H1 (cell line): ENCODE measurements around the gene BRD8. TPM values are rescaled to one million over a fixed set of nuclear protein-coding genes. Genes with fewer than 3 reads are reported as not detected.

Source experiments
- CTCF ChIA-PET: fragments of 300-600 bp; sonication (Branson Sonifier 250); formaldehyde crosslinking; loops from one replicate; lab custom pipeline; 2021; ENCODE audit not compliant: partially characterized antibody; lab: Charles Lee
- POLR2A ChIA-PET: fragments of 300-600 bp; sonication (Branson Sonifier 250); formaldehyde crosslinking; loops from one replicate; lab custom pipeline; 2021; ENCODE audit warnings: inconsistent platforms; ENCODE audit not compliant: partially characterized antibody; lab: Charles Lee
- DNase-seq, 2 experiments: peaks; one replicate each; pipeline versions ENCODE4 v3.0.0 to v3.0.0-alpha.2; 2010 to 2022; ENCODE audit warnings: low spot score in 2 of 2, low read depth in 1 of 2, mixed read lengths in 1 of 2
- FAIRE-seq: peaks from 2 replicates; lab custom pipeline; 2011; peaks lifted over from hg19 to GRCh38; lab: Jason Lieb, UNC
- H2AFZ ChIP-seq: 2 replicates; pipeline ENCODE4 v1.8.1; 2012; ENCODE audit warnings: low read length, inconsistent platforms
- H2AK5ac ChIP-seq: 2 replicates; pipeline ENCODE4 v1.6.1; 2013; ENCODE audit warnings: low read depth, low read length
- H2BK120ac ChIP-seq: replicated peaks from 2 replicates; pipeline ENCODE3; 2013; ENCODE audit warnings: low read depth, low read length, inconsistent platforms
- H2BK12ac ChIP-seq: 2 replicates; pipeline ENCODE4 v1.6.1; 2013; ENCODE audit warnings: low read depth, low read length
- H2BK15ac ChIP-seq: 2 replicates; pipeline ENCODE4 v1.6.1; 2013; ENCODE audit warnings: low read length
- H2BK20ac ChIP-seq: 2 replicates; pipeline ENCODE4 v1.6.1; 2013; ENCODE audit warnings: low read length
- H2BK5ac ChIP-seq: 2 replicates; pipeline ENCODE4 v1.6.1; 2013; ENCODE audit warnings: low read depth, low read length
- H3K14ac ChIP-seq: 2 replicates; pipeline ENCODE4 v1.6.1; 2013; ENCODE audit warnings: inconsistent platforms; ENCODE audit not compliant: insufficient read length
- H3K18ac ChIP-seq: 2 replicates; pipeline ENCODE4 v1.6.1; 2013; ENCODE audit warnings: low read length; ENCODE audit errors: extremely low read depth
- H3K23ac ChIP-seq: 2 replicates; pipeline ENCODE4 v1.6.1; 2013; ENCODE audit warnings: inconsistent platforms; ENCODE audit not compliant: insufficient read length
- H3K23me2 ChIP-seq: 2 replicates; pipeline ENCODE4 v1.6.1; 2013; ENCODE audit warnings: low read depth, low read length
- H3K27ac ChIP-seq: 2 replicates; pipeline ENCODE4 v1.6.1; 2011; ENCODE audit warnings: low read depth, low read length, inconsistent platforms
- H3K27me3 ChIP-seq, 4 experiments: replicated peaks in 1 of 4; 1 replicate in 1 of 4; 2 replicates in 3 of 4; pipeline versions ENCODE4 v1.6.1 to v1.8.1; 2011 to 2013; ENCODE audit warnings: low read length in 3 of 4, mild to moderate bottlenecking in 3 of 4, inconsistent platforms in 2 of 4, mixed read lengths in 2 of 4, moderate library complexity in 1 of 4; ENCODE audit not compliant: control insufficient read depth in 3 of 4, insufficient read depth in 3 of 4; ENCODE audit errors: extremely low read depth in 1 of 4
- H3K36me3 ChIP-seq, 4 experiments: 2 replicates each; pipeline versions ENCODE4 v1.6.1 to v1.8.1; 2011 to 2013; ENCODE audit warnings: mild to moderate bottlenecking in 4 of 4, low read length in 3 of 4, moderate library complexity in 2 of 4, control low read depth in 1 of 4, inconsistent platforms in 1 of 4; ENCODE audit not compliant: insufficient read depth in 4 of 4, control insufficient read depth in 2 of 4
- H3K4ac ChIP-seq: replicated peaks from 2 replicates; pipeline ENCODE3; 2013; ENCODE audit warnings: low read length, low read depth, mixed read lengths, inconsistent platforms; ENCODE audit not compliant: insufficient read length
- H3K4me1 ChIP-seq, 4 experiments: replicated peaks in 1 of 4; 1 replicate in 1 of 4; 2 replicates in 3 of 4; pipeline versions ENCODE4 v1.6.1 to v1.8.1; 2011 to 2013; ENCODE audit warnings: low read length in 3 of 4, inconsistent platforms in 2 of 4, mixed read lengths in 1 of 4; ENCODE audit not compliant: insufficient read depth in 4 of 4, control insufficient read depth in 3 of 4
- H3K4me2 ChIP-seq, 2 experiments: 2 replicates each; pipeline versions ENCODE4 v1.6.1 to v1.8.1; 2011 to 2013; ENCODE audit warnings: low read depth in 2 of 2, low read length in 2 of 2, control low read depth in 1 of 2, inconsistent platforms in 1 of 2, mild to moderate bottlenecking in 1 of 2; ENCODE audit not compliant: insufficient read depth in 1 of 2
- H3K4me3 ChIP-seq, 4 experiments: fragments of 200-600, 300-600 bp in 1 of 4; sonication (generic), shearing (Covaris generic), sonication (Bioruptor Twin) in 1 of 4; 2 replicates each; pipeline versions ENCODE4 v1.5.1 to v1.8.1; 2011 to 2016; ENCODE audit warnings: low read length in 4 of 4, low read depth in 3 of 4, control low read depth in 2 of 4, inconsistent platforms in 2 of 4, mild to moderate bottlenecking in 2 of 4, mixed read lengths in 1 of 4, moderate library complexity in 1 of 4; ENCODE audit not compliant: insufficient read depth in 2 of 4; ENCODE audit errors: extremely low read depth in 1 of 4
- H3K56ac ChIP-seq: replicated peaks from 2 replicates; pipeline ENCODE3; 2013; ENCODE audit warnings: low read depth, mild to moderate bottlenecking, mixed read lengths, low read length, inconsistent platforms; ENCODE audit not compliant: insufficient read length
- H3K79me1 ChIP-seq: 2 replicates; pipeline ENCODE4 v1.6.1; 2013; ENCODE audit warnings: low read depth, low read length, control low read depth
- H3K79me2 ChIP-seq, 2 experiments: 2 replicates each; pipeline versions ENCODE4 v1.6.1 to v1.8.1; 2012 to 2013; ENCODE audit warnings: low read length in 2 of 2, mild to moderate bottlenecking in 2 of 2, inconsistent platforms in 1 of 2; ENCODE audit not compliant: insufficient read depth in 2 of 2, control insufficient read depth in 1 of 2
- H3K9ac ChIP-seq, 4 experiments: replicated peaks in 1 of 4; 1 replicate in 1 of 4; 2 replicates in 3 of 4; pipeline versions ENCODE4 v1.6.1 to v1.8.1; 2011 to 2013; ENCODE audit warnings: low read depth in 3 of 4, low read length in 3 of 4, control low read depth in 2 of 4, mild to moderate bottlenecking in 2 of 4, moderate library complexity in 2 of 4, inconsistent platforms in 1 of 4; ENCODE audit errors: extremely low read depth in 1 of 4
- H3K9me3 ChIP-seq, 2 experiments: 2 replicates each; pipeline versions ENCODE4 v1.6.1 to v1.8.1; 2012 to 2013; ENCODE audit warnings: mild to moderate bottlenecking in 2 of 2, moderate library complexity in 2 of 2, control low read depth in 1 of 2, inconsistent platforms in 1 of 2, low read depth in 1 of 2, low read length in 1 of 2, mixed read lengths in 1 of 2; ENCODE audit not compliant: insufficient read depth in 2 of 2
- H4K20me1 ChIP-seq, 2 experiments: replicated peaks in 1 of 2; 2 replicates each; pipeline versions ENCODE3 to v1.8.1; 2011 to 2013; ENCODE audit warnings: inconsistent platforms in 2 of 2, low read length in 2 of 2, mild to moderate bottlenecking in 1 of 2; ENCODE audit not compliant: insufficient read depth in 2 of 2, control insufficient read depth in 1 of 2
- H4K5ac ChIP-seq: 2 replicates; pipeline ENCODE4 v1.6.1; 2013; ENCODE audit warnings: low read length, low read depth, mixed read lengths, inconsistent platforms; ENCODE audit not compliant: insufficient read length
- H4K8ac ChIP-seq: 2 replicates; pipeline ENCODE4 v1.8.0; 2013; ENCODE audit warnings: mild to moderate bottlenecking, moderate library complexity, low read length, inconsistent platforms; ENCODE audit not compliant: insufficient read depth; ENCODE audit errors: extremely low read depth
- H4K91ac ChIP-seq: replicated peaks from 2 replicates; pipeline ENCODE3; 2013; ENCODE audit warnings: low read length, mixed read lengths, inconsistent platforms; ENCODE audit not compliant: insufficient read length
- BRCA1 ChIP-seq: IDR thresholded peaks from 2 replicates; pipeline ENCODE4 v1.6.1; 2012; ENCODE audit warnings: low read depth, low read length, improper control_type of control experiment
- EP300 ChIP-seq, 2 experiments: IDR thresholded peaks; 1 replicate in 1 of 2; 2 replicates in 1 of 2; pipeline ENCODE4 v1.6.1; 2011 to 2012; ENCODE audit warnings: low read depth in 2 of 2, low read length in 2 of 2, mild to moderate bottlenecking in 2 of 2, borderline replicate concordance in 1 of 2, inconsistent platforms in 1 of 2, moderate library complexity in 1 of 2
- GABPA ChIP-seq: IDR thresholded peaks from 2 replicates; pipeline ENCODE4 v1.6.1; 2011; ENCODE audit warnings: mild to moderate bottlenecking, low read length, moderate library complexity, borderline replicate concordance; ENCODE audit not compliant: insufficient read depth
- HDAC2 ChIP-seq, 2 experiments: fragments of 300-600 bp in 1 of 2; sonication (generic) in 1 of 2; IDR thresholded peaks; 2 replicates each; pipeline ENCODE4 v1.6.1; 2011 to 2012; ENCODE audit warnings: low read depth in 2 of 2, low read length in 2 of 2, mild to moderate bottlenecking in 2 of 2, moderate library complexity in 2 of 2, borderline replicate concordance in 1 of 2, inconsistent platforms in 1 of 2
- POLR2AphosphoS5 ChIP-seq: IDR thresholded peaks from 2 replicates; pipeline ENCODE4 v1.6.1; 2011; ENCODE audit warnings: low read depth, low read length
- SP1 ChIP-seq: IDR thresholded peaks from 2 replicates; pipeline ENCODE4 v1.6.1; 2011; ENCODE audit warnings: low read depth, low read length
- SP4 ChIP-seq: IDR thresholded peaks from 2 replicates; pipeline ENCODE4 v1.6.1; 2012; ENCODE audit warnings: low read length, inconsistent platforms
- SRF ChIP-seq: IDR thresholded peaks from 2 replicates; pipeline ENCODE4 v1.6.1; 2011; ENCODE audit warnings: mild to moderate bottlenecking, low read depth, low read length, moderate library complexity
- ZNF274 ChIP-seq: IDR thresholded peaks from 2 replicates; pipeline ENCODE4 v1.7.0; 2012; ENCODE audit warnings: low read length, borderline replicate concordance; ENCODE audit errors: extremely low read depth
- WGBS, 2 experiments: shearing (Covaris generic) in 1 of 2; methylation state at CpG; one replicate each; pipeline versions ENCODE4 v1.1.6 to v1.1.7; 2013 to 2015; ENCODE audit warnings: low lambda C conversion rate in 2 of 2, mixed read lengths in 2 of 2, inconsistent platforms in 1 of 2, low coverage in 1 of 2, missing lambda C conversion rate in 1 of 2; ENCODE audit not compliant: insufficient replicate concordance in 2 of 2, insufficient coverage in 1 of 2, insufficient read length in 1 of 2; ENCODE audit errors: extremely low coverage in 1 of 2, missing lambda C conversion rate in 1 of 2; 5-methylcytosine and 5-hydroxymethylcytosine counted together
- polyA plus RNA-seq, 7 experiments: library from polyadenylated mRNA; depleted of rRNA in 3 of 7; stranded (reverse) in 5 of 7; unstranded in 2 of 7; fragments of >200 nt in 5 of 7; fragments of 200-250 nt in 2 of 7; gene quantifications; 1 replicate in 5 of 7; 2 replicates in 1 of 7; 4 replicates in 1 of 7; pipeline versions ENCODE4 v1.2.1 to v1.2.3, GENCODE V29; 2011 to 2013; ENCODE audit warnings: missing spikeins in 2 of 7, mixed read lengths in 2 of 7
- total RNA-seq: library from RNA; stranded (reverse); fragmentation: NEBNext Ultra II Directional; extraction: Animal tissue kit (Norgen Biotek cat#: 25700); gene quantifications from 2 replicates; pipeline ENCODE4 v1.2.1, GENCODE V29; 2021
- TF ChIP-seq, protein P1 (sequence below), 3 experiments: IDR thresholded peaks; 1 replicate in 2 of 3; 2 replicates in 1 of 3; pipeline versions ENCODE4 v1.5.1 to v1.6.1; 2011; ENCODE audit warnings: low read length in 3 of 3, mild to moderate bottlenecking in 3 of 3, inconsistent platforms in 2 of 3, low read depth in 1 of 3, moderate library complexity in 1 of 3; ENCODE audit not compliant: insufficient read depth in 1 of 3; ENCODE audit errors: control extremely low read depth in 1 of 3

BRD8 gene
- total and polyA plus RNA-seq, 2 of the 8 experiments (the other 6 are each of a cell fraction or from before 2014, with no cell fraction given), result 37.8 to 75.8 TPM

DNA sequence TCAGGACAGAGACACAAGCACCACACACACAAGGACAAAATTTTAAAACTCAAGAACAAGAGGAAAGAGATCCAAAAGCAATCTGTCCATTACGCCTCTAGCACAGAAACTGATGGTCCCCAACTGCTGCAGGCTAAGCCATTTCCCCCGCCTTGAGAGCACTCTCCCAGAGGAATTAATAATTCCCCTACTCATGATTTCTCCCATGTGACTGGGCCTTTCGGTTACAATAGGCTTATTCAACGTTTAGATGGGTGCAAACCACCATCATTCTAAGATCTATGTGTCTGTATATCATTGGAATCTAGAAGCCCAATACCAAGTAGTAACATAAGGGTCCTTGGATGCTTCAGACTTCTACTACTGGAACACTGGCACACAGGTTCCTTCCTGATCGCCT, 18.8 kb downstream of the BRD8 start:
- no peak overlapping the region; the same call in 1 of the 2 replicates for H4K8ac ChIP-seq
- H2BK15ac ChIP-seq, result no peak overlapping the region
- no peak overlapping the region for H2BK120ac ChIP-seq
- no peak for TF ChIP-seq BRCA1
- TF ChIP-seq POLR2AphosphoS5, result no peak
- no peak for TF ChIP-seq HDAC2 (IDR thresholded peaks at IDR 0.05; ENCODE audit: borderline replicate concordance in 1 of 2, low read depth in 2 of 2, low read length in 2 of 2)
- TF ChIP-seq EP300 (IDR thresholded peaks at IDR 0.05; ENCODE audit: borderline replicate concordance in 1 of 2, low read depth in 2 of 2, low read length in 2 of 2), result no peak
- no peak for TF ChIP-seq SP1
- no peak for TF ChIP-seq GABPA
- TF ChIP-seq, protein P1, sequence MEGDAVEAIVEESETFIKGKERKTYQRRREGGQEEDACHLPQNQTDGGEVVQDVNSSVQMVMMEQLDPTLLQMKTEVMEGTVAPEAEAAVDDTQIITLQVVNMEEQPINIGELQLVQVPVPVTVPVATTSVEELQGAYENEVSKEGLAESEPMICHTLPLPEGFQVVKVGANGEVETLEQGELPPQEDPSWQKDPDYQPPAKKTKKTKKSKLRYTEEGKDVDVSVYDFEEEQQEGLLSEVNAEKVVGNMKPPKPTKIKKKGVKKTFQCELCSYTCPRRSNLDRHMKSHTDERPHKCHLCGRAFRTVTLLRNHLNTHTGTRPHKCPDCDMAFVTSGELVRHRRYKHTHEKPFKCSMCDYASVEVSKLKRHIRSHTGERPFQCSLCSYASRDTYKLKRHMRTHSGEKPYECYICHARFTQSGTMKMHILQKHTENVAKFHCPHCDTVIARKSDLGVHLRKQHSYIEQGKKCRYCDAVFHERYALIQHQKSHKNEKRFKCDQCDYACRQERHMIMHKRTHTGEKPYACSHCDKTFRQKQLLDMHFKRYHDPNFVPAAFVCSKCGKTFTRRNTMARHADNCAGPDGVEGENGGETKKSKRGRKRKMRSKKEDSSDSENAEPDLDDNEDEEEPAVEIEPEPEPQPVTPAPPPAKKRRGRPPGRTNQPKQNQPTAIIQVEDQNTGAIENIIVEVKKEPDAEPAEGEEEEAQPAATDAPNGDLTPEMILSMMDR (IDR thresholded peaks at IDR 0.05; ENCODE audit: control extremely low read depth in 1 of 3, insufficient read depth in 1 of 3, low read depth in 1 of 3, low read length in 3 of 3), result no peak
- TF ChIP-seq SP4, result no peak
- TF ChIP-seq SRF, result no peak
- TF ChIP-seq ZNF274, result no peak

More for the DNA sequence above, 18.8 kb downstream of the BRD8 start:
- WGBS, 2 experiments, result 85% methylated on average over 5 of the region's 5 CpGs; no CpG with 5 or more reads in 1 of the 2 experiments
- FAIRE-seq, result no peak
- H3K4ac ChIP-seq, result no peak overlapping the region
- H4K91ac ChIP-seq, result no peak overlapping the region
- no peak overlapping the region for H2AFZ ChIP-seq
- no peak overlapping the region for H3K4me2 ChIP-seq
- ChIA-PET CTCF (no interaction called here), POLR2A (interaction anchor here (1.3 kb wide), 1 partner anchor 21 kb away, joined by 4 read pairs; no protein-coding TSS in a partner anchor)
- no peak overlapping the region for H2AK5ac ChIP-seq
- no peak overlapping the region for H2BK20ac ChIP-seq
- H3K36me3 ChIP-seq, result peaks cover 48 to 83% (median 71%) of the 10 kb centered on the region in 4 experiments
- H3K4me1 ChIP-seq, result no peaks in the 10 kb centered on the region
- H2BK12ac ChIP-seq, result no peak overlapping the region
- DNase-seq, result no peak
- peaks cover 0 to 9% of the 10 kb centered on the region in 2 experiments for H4K20me1 ChIP-seq
- no peak overlapping the region for H3K4me3 ChIP-seq
- H3K18ac ChIP-seq, result no peak overlapping the region
- H3K23ac ChIP-seq, result no peak overlapping the region
- no peak overlapping the region for H3K9ac ChIP-seq
- H4K5ac ChIP-seq, result no peak overlapping the region
- no peaks in the 10 kb centered on the region for H3K79me2 ChIP-seq
- no peaks in the 10 kb centered on the region for H3K27me3 ChIP-seq
- H3K79me1 ChIP-seq, result no peaks in the 10 kb centered on the region
- H2BK5ac ChIP-seq, result no peak overlapping the region
- H3K9me3 ChIP-seq, result no peaks in the 10 kb centered on the region
- no peak overlapping the region for H3K56ac ChIP-seq
- H3K27ac ChIP-seq, result no peak overlapping the region
- H3K14ac ChIP-seq, result no peak overlapping the region
- no peaks in the 10 kb centered on the region; the same call in 1 of the 2 replicates for H3K23me2 ChIP-seq
